Neural cell (in vitro differentiated cells): ENCODE measurements around the gene BTBD1.

ENCODE experiments used
- CTCF ChIP-seq: fragments of 450-650 bp; IDR thresholded peaks from 2 replicates; pipeline ENCODE4 v1.5.1; 2014; ENCODE audit warnings: antibody characterized with exemption, mild to moderate bottlenecking, moderate library complexity; ENCODE audit not compliant: poor library complexity, severe bottlenecking
- EP300 ChIP-seq: fragments of 450-650 bp; conservative IDR thresholded peaks from 2 replicates; pipeline ENCODE4 v1.6.1; 2014; ENCODE audit warnings: antibody characterized with exemption, mild to moderate bottlenecking, moderate library complexity; ENCODE audit not compliant: poor library complexity, severe bottlenecking
- EZH2 ChIP-seq: fragments of 200-600, 300-800 bp; shearing (Covaris generic), sonication (generic); IDR thresholded peaks from 2 replicates; pipeline ENCODE4 v1.6.1; 2014; ENCODE audit warnings: antibody characterized with exemption, low read length, borderline replicate concordance, mild to moderate bottlenecking; ENCODE audit not compliant: insufficient read depth, poor library complexity, severe bottlenecking
- MXI1 ChIP-seq: fragments of 450-650 bp; conservative IDR thresholded peaks from 2 replicates; pipeline ENCODE4 v1.6.1; 2014; ENCODE audit warnings: antibody characterized with exemption, mild to moderate bottlenecking; ENCODE audit not compliant: poor library complexity, severe bottlenecking
- POLR2AphosphoS5 ChIP-seq: IDR thresholded peaks from 2 replicates; pipeline ENCODE4 v1.6.1; 2012
- RAD21 ChIP-seq: fragments of 450-650 bp; conservative IDR thresholded peaks from 2 replicates; pipeline ENCODE4 v1.6.1; 2014; ENCODE audit warnings: antibody characterized with exemption, mild to moderate bottlenecking, moderate library complexity
- REST ChIP-seq: IDR thresholded peaks from 2 replicates; pipeline ENCODE4 v1.6.1; 2012; ENCODE audit warnings: borderline replicate concordance
- SMC3 ChIP-seq: fragments of 450-650 bp; conservative IDR thresholded peaks from 2 replicates; pipeline ENCODE4 v1.6.1; 2014; ENCODE audit warnings: antibody characterized with exemption, mild to moderate bottlenecking, moderate library complexity; ENCODE audit not compliant: poor library complexity
- TAF1 ChIP-seq: IDR thresholded peaks from 2 replicates; pipeline ENCODE4 v1.6.1; 2012; ENCODE audit warnings: low read depth

GRCh38 chr15:83113881-83114674, 47.0 kb upstream of the BTBD1 start:
- no peak for TF ChIP-seq REST
- TF ChIP-seq CTCF = no peak
- TF ChIP-seq EP300 = no peak
- no peak for TF ChIP-seq POLR2AphosphoS5
- TF ChIP-seq TAF1 = no peak
- TF ChIP-seq SMC3 = no peak
- no peak for TF ChIP-seq MXI1
- TF ChIP-seq EZH2 = no peak
- no peak for TF ChIP-seq RAD21
